Body of pancreas (tissue), 4 donors: ENCODE data around the gene CEP20. TPM values are rescaled to one million over a fixed set of nuclear protein-coding genes. Genes with fewer than 3 reads are reported as not detected.

Experiments
- ATAC-seq: fragments of 150-250 bp; one replicate; pipeline ENCODE4 v1.9.1; 2016
- DNase-seq, 4 donors: peaks; one replicate each; pipeline ENCODE4 v3.0.0-alpha.2; 2019
- H3K27ac ChIP-seq, 4 donors: fragments of 200-600 bp; sonication (generic); 1 replicate in 3 of 4; 2 replicates in 1 of 4; pipeline versions ENCODE4 v1.5.1 to v1.6.1; 2016 to 2019; ENCODE audit warnings: mild to moderate bottlenecking in 1 of 4, mixed read lengths in 1 of 4, moderate library complexity in 1 of 4
- H3K27me3 ChIP-seq, 2 donors: fragments of 200-600 bp; sonication (generic); one replicate each; pipeline ENCODE4 v1.6.0; 2016; ENCODE audit warnings: mild to moderate bottlenecking in 1 of 2
- H3K36me3 ChIP-seq, 2 donors: fragments of 200-600 bp; sonication (generic); replicated peaks in 1 of 2; 2 replicates each; pipeline ENCODE4 v1.5.1; 2016; ENCODE audit warnings: low read depth in 2 of 2; ENCODE audit not compliant: insufficient read depth in 1 of 2
- H3K4me1 ChIP-seq: fragments of 200-600 bp; sonication (generic); one replicate; pipeline ENCODE4 v1.6.0; 2016
- H3K4me3 ChIP-seq, 2 donors: fragments of 200-600 bp; sonication (generic); 1 replicate in 1 of 2; 2 replicates in 1 of 2; pipeline ENCODE4 v1.5.1; 2016 to 2019
- H3K9me3 ChIP-seq, 3 donors: fragments of 200-600 bp; sonication (generic); 1 replicate in 2 of 3; 2 replicates in 1 of 3; pipeline ENCODE4 v1.5.1; 2016
- POLR2A ChIP-seq, 3 donors: fragments of 450-650 bp; IDR thresholded peaks; one replicate each; pipeline ENCODE4 v1.6.1; 2016; ENCODE audit warnings: antibody characterized with exemption in 3 of 3, mild to moderate bottlenecking in 2 of 3
- WGBS, 2 donors: methylation state at CpG; one replicate each; pipeline ENCODE4 v1.1.5; 2017; 5-methylcytosine and 5-hydroxymethylcytosine counted together
- intact Hi-C: fragments of 100-400 bp; cut with DNase I; formaldehyde crosslinking; loops from one replicate; pipeline ENCODE4 v1.15.1; 2023
- total RNA-seq, 2 donors: library from RNA; depleted of rRNA; stranded (reverse); fragments of >200 nt; gene quantifications; one replicate each; pipeline ENCODE4 v1.1.0, GENCODE V29; 2016
- TF ChIP-seq, protein P1 (sequence below), 7 experiments: fragments of 450-650 bp in 4 of 7; fragments of 200-600 bp in 3 of 7; sonication (generic) in 3 of 7; IDR thresholded peaks; one replicate each; pipeline ENCODE4 v1.5.1; 2016 to 2019; ENCODE audit warnings: antibody characterized with exemption in 7 of 7

The CEP20 gene
- total RNA-seq, 2 donors from 2014 or later = 17.5 to 21.3 TPM

GRCh38 chr16:15866451-15866850 is 22.0 kb downstream of the CEP20 start:
- Histone ChIP-seq H3K36me3 (peaks cover 3 to 4% of the 10 kb centered on the region in 2 donors), H3K9me3 (no peaks in the 10 kb centered on the region), H3K27me3 (no peaks in the 10 kb centered on the region), H3K4me3 (no peak overlapping the region), H3K4me1 (no peaks in the 10 kb centered on the region), H3K27ac (no peak overlapping the region)
- ATAC-seq = no peak
- intact Hi-C loops = no loop called here
- no peak for DNase-seq
- WGBS, 2 donors = 64% methylated on average over 5 of the region's 5 CpGs
- TF ChIP-seq POLR2A (IDR thresholded peaks at IDR 0.05) = no peak
- TF ChIP-seq, protein P1, sequence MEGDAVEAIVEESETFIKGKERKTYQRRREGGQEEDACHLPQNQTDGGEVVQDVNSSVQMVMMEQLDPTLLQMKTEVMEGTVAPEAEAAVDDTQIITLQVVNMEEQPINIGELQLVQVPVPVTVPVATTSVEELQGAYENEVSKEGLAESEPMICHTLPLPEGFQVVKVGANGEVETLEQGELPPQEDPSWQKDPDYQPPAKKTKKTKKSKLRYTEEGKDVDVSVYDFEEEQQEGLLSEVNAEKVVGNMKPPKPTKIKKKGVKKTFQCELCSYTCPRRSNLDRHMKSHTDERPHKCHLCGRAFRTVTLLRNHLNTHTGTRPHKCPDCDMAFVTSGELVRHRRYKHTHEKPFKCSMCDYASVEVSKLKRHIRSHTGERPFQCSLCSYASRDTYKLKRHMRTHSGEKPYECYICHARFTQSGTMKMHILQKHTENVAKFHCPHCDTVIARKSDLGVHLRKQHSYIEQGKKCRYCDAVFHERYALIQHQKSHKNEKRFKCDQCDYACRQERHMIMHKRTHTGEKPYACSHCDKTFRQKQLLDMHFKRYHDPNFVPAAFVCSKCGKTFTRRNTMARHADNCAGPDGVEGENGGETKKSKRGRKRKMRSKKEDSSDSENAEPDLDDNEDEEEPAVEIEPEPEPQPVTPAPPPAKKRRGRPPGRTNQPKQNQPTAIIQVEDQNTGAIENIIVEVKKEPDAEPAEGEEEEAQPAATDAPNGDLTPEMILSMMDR (IDR thresholded peaks at IDR 0.05) = no peak

GRCh38 chr16:15865742-15866141 is 22.7 kb downstream of the CEP20 start:
- H3K4me3 ChIP-seq = no peak overlapping the region
- H3K27ac ChIP-seq = no peak overlapping the region
- H3K36me3 ChIP-seq = peaks cover 3 to 4% of the 10 kb centered on the region in 2 donors
- no peaks in the 10 kb centered on the region for H3K9me3 ChIP-seq
- TF ChIP-seq, protein P1 (IDR thresholded peaks at IDR 0.05) = no peak
- TF ChIP-seq POLR2A (IDR thresholded peaks at IDR 0.05) = no peak
- ATAC-seq (no peak), DNase-seq (no peak)
- H3K27me3 ChIP-seq = no peaks in the 10 kb centered on the region
- intact Hi-C loops = no loop called here
- WGBS, 2 donors = 77 to 78% methylated on average over 7 of the region's 7 CpGs
- no peaks in the 10 kb centered on the region for H3K4me1 ChIP-seq

DNA sequence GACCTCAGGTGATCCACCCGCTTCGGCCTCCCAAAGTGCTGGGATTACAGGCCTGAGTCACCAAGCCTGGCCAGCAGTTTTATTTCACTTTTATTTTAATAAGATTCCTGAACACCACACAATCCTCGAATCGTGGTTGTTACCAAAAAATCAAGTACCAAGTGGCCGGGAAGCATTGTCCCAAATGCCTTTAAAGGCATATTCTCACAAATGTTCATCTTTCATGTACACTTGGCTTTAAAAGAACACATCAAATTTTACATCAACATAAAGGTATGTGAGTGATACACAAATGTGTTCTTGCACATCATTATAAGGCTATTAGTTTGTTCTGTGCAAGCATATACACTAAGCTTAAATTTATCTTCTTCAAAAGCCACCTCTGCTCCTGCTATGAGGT is 23.5 kb downstream of the CEP20 start:
- intact Hi-C loops = no loop called here
- DNase-seq = no peak
- TF ChIP-seq, protein P1 (IDR thresholded peaks at IDR 0.05) = no peak
- no peak for TF ChIP-seq POLR2A (IDR thresholded peaks at IDR 0.05)
- Histone ChIP-seq H3K36me3 (peaks cover 3 to 4% of the 10 kb centered on the region in 2 donors), H3K27ac (no peak overlapping the region), H3K9me3 (no peaks in the 10 kb centered on the region), H3K4me3 (no peak overlapping the region), H3K4me1 (no peaks in the 10 kb centered on the region), H3K27me3 (no peaks in the 10 kb centered on the region)
- 89 to 90% methylated on average over 5 of the region's 5 CpGs for whole genome bisulfite sequencing, 2 donors
- no peak for ATAC-seq

GRCh38 chr16:15861996-15862395 is 26.4 kb downstream of the CEP20 start:
- 84 to 85% methylated on average over 3 of the region's 3 CpGs for WGBS, 2 donors
- Histone ChIP-seq H3K27ac (no peak overlapping the region), H3K4me1 (peaks cover 13% of the 10 kb centered on the region), H3K9me3 (no peaks in the 10 kb centered on the region), H3K36me3 (peaks cover 0 to 3% of the 10 kb centered on the region in 2 donors), H3K27me3 (peaks cover 0 to 12% of the 10 kb centered on the region in 2 donors), H3K4me3 (no peak overlapping the region)
- TF ChIP-seq POLR2A (IDR thresholded peaks at IDR 0.05) = no peak
- TF ChIP-seq, protein P1 (IDR thresholded peaks at IDR 0.05) = no peak
- intact Hi-C loops = no loop called here
- no peak for DNase-seq
- ATAC-seq = no peak

DNA sequence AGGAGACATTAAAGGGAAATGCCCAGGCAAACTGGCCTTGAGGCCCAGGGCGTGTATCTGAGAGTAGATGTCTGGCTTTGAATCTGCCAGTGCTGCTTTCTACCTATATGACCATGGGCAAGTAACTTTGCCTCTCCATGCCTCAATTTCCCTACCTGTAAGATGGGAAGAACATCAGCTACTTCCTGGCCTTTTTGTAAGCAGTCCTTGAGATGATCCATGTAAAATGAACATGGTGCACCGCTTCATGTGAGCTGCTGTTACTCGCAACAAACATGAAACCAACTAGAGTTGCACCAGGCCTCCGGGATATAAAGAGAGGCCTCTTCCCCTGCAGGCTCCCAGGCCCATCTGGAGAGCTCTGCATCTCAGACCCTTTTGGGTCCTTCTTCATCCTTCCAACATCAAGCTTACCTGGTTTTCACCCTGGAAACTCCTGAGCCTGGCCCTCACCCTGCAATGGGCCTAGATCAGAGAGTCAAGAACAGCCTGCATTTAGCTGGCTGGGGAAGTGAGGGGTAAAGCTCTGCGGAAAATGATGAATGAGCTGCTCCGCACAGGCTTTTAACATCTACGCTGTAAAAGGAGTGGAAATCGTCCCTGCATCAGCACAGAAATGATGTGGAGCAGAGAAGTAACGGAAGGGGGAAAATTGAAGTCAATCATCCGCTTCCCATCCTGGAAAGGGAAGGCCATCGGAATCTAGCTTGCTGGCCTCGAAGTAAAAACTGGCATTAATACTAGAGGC is 29.3 kb downstream of the CEP20 start:
- TF ChIP-seq, protein P1 (IDR thresholded peaks at IDR 0.05) = no peak
- intact Hi-C loops = no loop called here
- DNase-seq = no peak
- Histone ChIP-seq H3K27ac (no peak overlapping the region), H3K4me3 (no peak overlapping the region), H3K27me3 (peaks cover 0 to 17% of the 10 kb centered on the region in 2 donors), H3K36me3 (no peaks in the 10 kb centered on the region), H3K9me3 (no peaks in the 10 kb centered on the region), H3K4me1 (peaks cover 16% of the 10 kb centered on the region)
- ATAC-seq = no peak
- 86% methylated on average over 11 to 12 of the region's 12 CpGs for WGBS, 2 donors
